MG63 (cell line): Measurements from ENCODE around the gene DFFA. TPM values are rescaled to one million over a fixed set of nuclear protein-coding genes. Genes with fewer than 3 reads are reported as not detected.
"Not testable (repeated sequence)": the region's sequence is repeated elsewhere in the genome, so short reads cannot be mapped to it uniquely, and the experiment has no call there.

Experiments
- DNase-seq: peaks from one replicate; pipeline ENCODE4 v3.0.0-alpha.2; 2020
- H3K27me3 ChIP-seq: fragments of 250-450 bp; sonication (Bioruptor Pico); 2 replicates; pipeline ENCODE4 v1.5.1; 2020; ENCODE audit warnings: mild to moderate bottlenecking, moderate library complexity
- H3K36me3 ChIP-seq: fragments of 250-450 bp; sonication (Bioruptor Pico); 2 replicates; pipeline ENCODE4 v1.5.1; 2020; ENCODE audit warnings: mild to moderate bottlenecking, moderate library complexity
- H3K4me3 ChIP-seq: fragments of 250-450 bp; sonication (Bioruptor Pico); 2 replicates; pipeline ENCODE4 v1.5.1; 2020; ENCODE audit warnings: mild to moderate bottlenecking, moderate library complexity
- H3K9me3 ChIP-seq: fragments of 250-450 bp; sonication (Bioruptor Pico); 2 replicates; pipeline ENCODE4 v1.5.1; 2020; ENCODE audit warnings: mild to moderate bottlenecking, moderate library complexity
- total RNA-seq: library from RNA; depleted of rRNA; stranded (reverse); fragments of >200 nt; shearing (Covaris generic); gene quantifications from 2 replicates; pipeline ENCODE4 v1.2.3, GENCODE V29; 2014; ENCODE audit warnings: low replicate concordance

DFFA gene
- total RNA-seq, 1 experiment from 2014 or later: 51.9 TPM

- H3K36me3 ChIP-seq: peaks cover 3% of the 10 kb centered on the region
- DNase-seq: no peak
- H3K27me3 ChIP-seq: no peaks in the 10 kb centered on the region
- no peaks in the 10 kb centered on the region for H3K9me3 ChIP-seq
- no peak overlapping the region for H3K4me3 ChIP-seq
Observed at GRCh38 chr1:10479296-10479695, 7.0 kb upstream of the DFFA start.

- H3K9me3 ChIP-seq: no peaks in the 10 kb centered on the region
- no peaks in the 10 kb centered on the region for H3K27me3 ChIP-seq
- peak overlapping the region; percentile 87 for H3K4me3 ChIP-seq
- peaks cover 3% of the 10 kb centered on the region; the same call in 1 of the 2 replicates for H3K36me3 ChIP-seq
- DNase-seq: no peak
Observed at GRCh38 chr1:10475510-10475909, 3.2 kb upstream of the DFFA start.

GRCh38 chr1:10474613-10475507, 2.5 kb upstream of the DFFA start, which contains the start of gene PEX14:
PEX14 (plus strand) TSS chr1:10474950; CDS start chr1:10474967, 17 bp downstream.
- DNase-seq: peak; percentile 93
- no peaks in the 10 kb centered on the region for H3K27me3 ChIP-seq

GRCh38 chr1:10474309-10474612, 1.9 kb upstream of the DFFA start:
- peak overlapping the region; percentile 87 for H3K4me3 ChIP-seq
- not testable (repeated sequence) for H3K27me3 ChIP-seq, H3K36me3 ChIP-seq, DNase-seq, H3K9me3 ChIP-seq

More at GRCh38 chr1:10474613-10475507, 2.5 kb upstream of the DFFA start, which contains the start of gene PEX14:
- Histone ChIP-seq H3K9me3 (no peaks in the 10 kb centered on the region), H3K36me3 (peaks cover 3% of the 10 kb centered on the region; the same call in 1 of the 2 replicates), H3K4me3 (peak within 1 kb of the TSS; percentile 87)

DNA sequence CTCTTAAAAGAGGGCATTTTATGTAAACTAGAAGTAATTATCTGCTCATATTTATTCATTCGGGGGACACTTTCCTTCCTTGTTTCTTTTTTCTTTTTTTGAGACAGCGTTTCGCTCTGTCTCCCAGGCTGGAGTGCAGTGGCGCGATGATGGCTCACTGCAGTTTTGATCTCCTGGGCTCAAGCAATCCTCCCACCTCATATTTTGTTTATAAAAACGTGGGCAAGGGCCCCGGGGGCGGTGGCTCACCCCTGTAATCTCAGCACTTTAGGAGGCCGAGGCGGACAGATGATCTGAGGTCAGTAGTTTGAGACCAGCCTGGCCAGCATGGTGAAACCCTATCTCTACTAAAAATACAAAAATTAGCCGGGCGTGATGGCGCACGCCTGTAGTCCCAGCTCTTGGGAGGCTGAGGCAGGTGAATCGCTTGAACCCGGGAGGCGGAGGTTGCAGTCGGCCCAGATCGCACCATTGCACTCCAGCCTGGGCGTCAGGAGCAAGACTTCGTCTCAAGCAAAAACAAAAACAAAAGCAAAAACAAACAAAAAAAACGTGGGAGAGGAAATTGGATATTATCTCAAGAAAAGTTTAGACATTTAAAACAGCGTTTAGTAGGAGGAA, 926 bp upstream of the DFFA start:
- peak overlapping the region; percentile 72 for H3K4me3 ChIP-seq
- DNase-seq: no peak

DNA sequence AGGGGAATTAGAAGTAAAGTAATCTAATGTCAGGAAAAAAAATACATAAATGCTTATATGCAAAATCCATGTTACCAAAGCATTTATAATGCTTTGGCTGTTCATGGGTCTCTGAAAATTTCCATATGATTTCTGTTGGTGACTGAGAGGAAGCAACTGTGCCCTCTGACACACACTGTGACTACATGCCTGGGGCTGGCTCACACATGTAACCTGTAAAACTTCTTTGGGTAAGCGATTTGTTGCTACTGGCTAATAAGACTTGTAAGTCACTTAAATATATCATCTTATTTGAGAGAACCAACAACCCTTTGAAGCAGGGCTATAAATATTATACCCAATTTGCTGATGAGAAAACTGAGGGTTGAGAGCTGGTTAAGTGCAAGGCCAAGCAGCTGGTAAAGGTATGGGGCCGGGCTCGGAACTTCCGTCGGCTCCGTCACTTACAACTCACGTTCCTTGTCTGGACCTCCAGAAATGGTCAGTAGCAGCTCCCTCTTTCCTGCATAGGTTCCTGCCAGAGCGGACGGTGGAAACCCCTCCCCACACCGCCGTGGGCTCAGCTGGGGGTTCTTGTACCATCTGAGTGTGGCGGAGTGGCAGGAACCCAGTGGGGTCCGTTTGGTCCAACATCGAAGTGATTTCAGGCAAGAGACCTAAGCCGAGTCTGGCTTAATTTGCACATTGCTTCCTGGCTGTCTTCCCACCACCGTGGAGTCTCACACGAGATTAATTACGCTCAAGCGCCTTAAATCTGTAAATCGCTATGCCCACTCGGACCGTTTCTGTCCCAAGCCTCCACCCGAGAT, 714 bp downstream of the DFFA start:
- no peak for DNase-seq
- H3K36me3 ChIP-seq: peaks cover 20% of the 10 kb centered on the region
- no peaks in the 10 kb centered on the region for H3K9me3 ChIP-seq
- H3K4me3 ChIP-seq: peak overlapping the region; percentile 72
- no peaks in the 10 kb centered on the region for H3K27me3 ChIP-seq

More for the DNA sequence above, 926 bp upstream of the DFFA start:
- Histone ChIP-seq H3K9me3 (no peaks in the 10 kb centered on the region), H3K36me3 (peaks cover 7% of the 10 kb centered on the region), H3K27me3 (no peaks in the 10 kb centered on the region)

GRCh38 chr1:10470043-10470442, 2.3 kb downstream of the DFFA start:
- Histone ChIP-seq H3K9me3 (no peaks in the 10 kb centered on the region), H3K36me3 (peaks cover 30% of the 10 kb centered on the region), H3K4me3 (no peak overlapping the region), H3K27me3 (no peaks in the 10 kb centered on the region)
- no peak for DNase-seq

GRCh38 chr1:10467078-10467477, 5.3 kb downstream of the DFFA start:
- H3K36me3 ChIP-seq: peaks cover 42% of the 10 kb centered on the region
- DNase-seq: no peak
- no peak overlapping the region for H3K4me3 ChIP-seq
- no peaks in the 10 kb centered on the region for H3K9me3 ChIP-seq
- no peaks in the 10 kb centered on the region for H3K27me3 ChIP-seq

GRCh38 chr1:10459184-10459583, 13.1 kb downstream of the DFFA start:
- Histone ChIP-seq H3K4me3 (no peak overlapping the region), H3K27me3 (no peaks in the 10 kb centered on the region), H3K9me3 (no peaks in the 10 kb centered on the region), H3K36me3 (peaks cover 23% of the 10 kb centered on the region)
- DNase-seq: no peak

GRCh38 chr1:10457875-10458274, 14.5 kb downstream of the DFFA start:
- H3K27me3 ChIP-seq: no peaks in the 10 kb centered on the region
- peaks cover 23% of the 10 kb centered on the region for H3K36me3 ChIP-seq
- H3K4me3 ChIP-seq: no peak overlapping the region
- no peak for DNase-seq
- H3K9me3 ChIP-seq: no peaks in the 10 kb centered on the region

- DNase-seq, H3K4me3 ChIP-seq, H3K9me3 ChIP-seq, H3K27me3 ChIP-seq: not testable (repeated sequence)
- H3K36me3 ChIP-seq: peaks cover 20% of the 10 kb centered on the region
Observed at GRCh38 chr1:10457462-10457861, 14.9 kb downstream of the DFFA start.

- Histone ChIP-seq H3K4me3 (no peak overlapping the region), H3K9me3 (no peaks in the 10 kb centered on the region), H3K36me3 (peaks cover 14% of the 10 kb centered on the region), H3K27me3 (no peaks in the 10 kb centered on the region)
- DNase-seq: no peak
Observed at GRCh38 chr1:10456661-10457060, 15.7 kb downstream of the DFFA start.

GRCh38 chr1:10456048-10456447, 16.3 kb downstream of the DFFA start:
- DNase-seq: no peak
- H3K4me3 ChIP-seq: no peak overlapping the region
- H3K9me3 ChIP-seq: no peaks in the 10 kb centered on the region
- no peaks in the 10 kb centered on the region for H3K27me3 ChIP-seq
- peaks cover 10% of the 10 kb centered on the region for H3K36me3 ChIP-seq

- peak; percentile 15 for DNase-seq
- no peaks in the 10 kb centered on the region for H3K27me3 ChIP-seq
- H3K9me3 ChIP-seq: no peaks in the 10 kb centered on the region
- no peak overlapping the region for H3K4me3 ChIP-seq
- H3K36me3 ChIP-seq: peaks cover 2% of the 10 kb centered on the region; the same call in 1 of the 2 replicates
Observed at GRCh38 chr1:10451287-10451686, 21.0 kb downstream of the DFFA start.

- no peaks in the 10 kb centered on the region for H3K9me3 ChIP-seq
- H3K27me3 ChIP-seq: no peaks in the 10 kb centered on the region
- H3K36me3 ChIP-seq: no peaks in the 10 kb centered on the region; the same call in 1 of the 2 replicates
- no peak overlapping the region for H3K4me3 ChIP-seq
- DNase-seq: no peak
Observed at GRCh38 chr1:10450836-10451235, 21.5 kb downstream of the DFFA start.

DNA sequence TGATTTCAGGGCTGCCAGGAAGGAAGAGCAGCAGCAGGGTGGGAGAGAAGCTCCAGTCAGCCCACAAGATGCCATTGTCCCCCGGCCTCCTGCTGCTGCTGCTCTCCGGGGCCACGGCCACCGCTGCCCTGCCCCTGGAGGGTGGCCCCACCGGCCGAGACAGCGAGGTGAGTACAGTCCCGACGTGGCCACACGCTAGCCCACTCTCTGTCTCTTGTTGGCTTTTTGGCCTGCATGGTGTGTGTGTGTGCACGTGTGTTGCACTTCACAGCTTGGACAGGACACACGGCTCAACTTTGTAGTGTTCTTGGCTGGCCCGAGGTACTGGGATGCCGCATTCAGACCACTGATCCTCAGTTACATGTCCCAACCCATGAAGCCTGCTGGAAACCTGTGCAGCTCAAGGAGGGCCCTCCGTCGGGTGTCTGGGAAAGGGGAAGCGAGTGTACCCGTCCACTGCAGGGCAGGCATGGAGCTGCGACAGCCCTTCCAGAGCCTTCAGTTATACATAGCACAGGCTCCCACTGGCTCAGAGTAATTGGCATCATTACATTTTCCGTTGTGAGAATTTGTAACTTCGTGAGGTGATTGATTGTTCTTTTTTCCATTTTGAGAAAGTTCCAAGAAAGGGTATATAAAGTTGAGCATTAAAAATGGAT, 22.0 kb downstream of the DFFA start:
- H3K27me3 ChIP-seq: no peaks in the 10 kb centered on the region
- H3K4me3 ChIP-seq: no peak overlapping the region
- DNase-seq: no peak
- no peaks in the 10 kb centered on the region for H3K9me3 ChIP-seq
- H3K36me3 ChIP-seq: no peaks in the 10 kb centered on the region
